Activated T-helper 17 cell treated with anti-CD3 and anti-CD28 coated beads, Interleukin-2, amount 50 U/mL, for 72 hours (primary cell): ENCODE results near the gene FBXL19. TPM values are rescaled to one million over a fixed set of nuclear protein-coding genes. Genes with fewer than 3 reads are reported as not detected.

Source experiments
- ATAC-seq: fragments of 150-1000 bp; cut with Tn5 transposase; replicated peaks from 2 replicates; pipeline ENCODE4 v1.10.0; 2021; ENCODE audit warnings: mild to moderate bottlenecking, moderate library complexity
- H3K27ac Mint-ChIP-seq: one replicate; pipeline ENCODE4 v1.8.0; 2022; ENCODE audit warnings: mixed read lengths
- H3K27me3 Mint-ChIP-seq: one replicate; pipeline ENCODE4 v1.8.0; 2022; ENCODE audit warnings: mixed read lengths
- H3K36me3 Mint-ChIP-seq: one replicate; pipeline ENCODE4 v1.8.0; 2022; ENCODE audit warnings: low read depth, mild to moderate bottlenecking, mixed read lengths
- H3K4me1 Mint-ChIP-seq: one replicate; pipeline ENCODE4 v1.8.0; 2022; ENCODE audit warnings: mixed read lengths
- H3K4me3 Mint-ChIP-seq: one replicate; pipeline ENCODE4 v1.8.0; 2022; ENCODE audit warnings: mild to moderate bottlenecking, mixed read lengths
- H3K9me3 Mint-ChIP-seq: one replicate; pipeline ENCODE4 v1.8.0; 2022; ENCODE audit warnings: mixed read lengths
- total RNA-seq, 2 donors: library from RNA; stranded (reverse); gene quantifications; one replicate each; pipeline ENCODE4 v1.2.3, GENCODE V29; 2022

The FBXL19 gene
- total RNA-seq, 2 donors from 2014 or later = 32.2 to 40.7 TPM

DNA sequence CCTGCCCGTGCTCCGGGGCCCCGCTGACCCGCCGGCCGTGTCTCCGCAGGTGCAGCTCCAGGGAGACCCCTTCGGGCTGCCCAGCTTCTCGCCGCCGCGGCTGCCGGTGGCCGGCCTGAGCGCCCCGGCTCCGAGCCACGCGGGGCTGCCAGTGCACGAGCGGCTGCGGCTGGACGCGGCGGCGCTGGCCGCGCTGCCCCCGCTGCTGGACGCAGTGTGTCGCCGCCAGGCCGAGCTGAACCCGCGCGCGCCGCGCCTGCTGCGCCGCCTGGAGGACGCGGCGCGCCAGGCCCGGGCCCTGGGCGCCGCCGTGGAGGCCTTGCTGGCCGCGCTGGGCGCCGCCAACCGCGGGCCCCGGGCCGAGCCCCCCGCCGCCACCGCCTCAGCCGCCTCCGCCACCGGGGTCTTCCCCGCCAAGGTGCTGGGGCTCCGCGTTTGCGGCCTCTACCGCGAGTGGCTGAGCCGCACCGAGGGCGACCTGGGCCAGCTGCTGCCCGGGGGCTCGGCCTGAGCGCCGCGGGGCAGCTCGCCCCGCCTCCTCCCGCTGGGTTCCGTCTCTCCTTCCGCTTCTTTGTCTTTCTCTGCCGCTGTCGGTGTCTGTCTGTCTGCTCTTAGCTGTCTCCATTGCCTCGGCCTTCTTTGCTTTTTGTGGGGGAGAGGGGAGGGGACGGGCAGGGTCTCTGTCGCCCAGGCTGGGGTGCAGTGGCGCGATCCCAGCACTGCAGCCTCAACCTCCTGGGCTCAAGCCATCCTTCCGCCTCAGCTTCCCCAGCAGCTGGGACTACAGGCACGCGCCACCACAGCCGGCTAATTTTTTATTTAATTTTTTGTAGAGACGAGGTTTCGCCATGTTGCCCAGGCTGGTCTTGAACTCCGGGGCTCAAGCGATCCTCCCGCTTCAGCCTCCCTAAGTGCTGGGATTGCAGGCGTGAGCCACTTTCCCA, 21.1 kb upstream of the FBXL19 start:
- H3K36me3 Mint-ChIP-seq = no peaks in the 10 kb centered on the region
- ATAC-seq = peak; percentile 95
- peaks cover 20% of the 10 kb centered on the region for H3K4me1 Mint-ChIP-seq
- peaks cover 4% of the 10 kb centered on the region for H3K9me3 Mint-ChIP-seq
- peak overlapping the region; percentile 90 for H3K27ac Mint-ChIP-seq
- H3K4me3 Mint-ChIP-seq = peak overlapping the region; percentile 84
- no peaks in the 10 kb centered on the region for H3K27me3 Mint-ChIP-seq

DNA sequence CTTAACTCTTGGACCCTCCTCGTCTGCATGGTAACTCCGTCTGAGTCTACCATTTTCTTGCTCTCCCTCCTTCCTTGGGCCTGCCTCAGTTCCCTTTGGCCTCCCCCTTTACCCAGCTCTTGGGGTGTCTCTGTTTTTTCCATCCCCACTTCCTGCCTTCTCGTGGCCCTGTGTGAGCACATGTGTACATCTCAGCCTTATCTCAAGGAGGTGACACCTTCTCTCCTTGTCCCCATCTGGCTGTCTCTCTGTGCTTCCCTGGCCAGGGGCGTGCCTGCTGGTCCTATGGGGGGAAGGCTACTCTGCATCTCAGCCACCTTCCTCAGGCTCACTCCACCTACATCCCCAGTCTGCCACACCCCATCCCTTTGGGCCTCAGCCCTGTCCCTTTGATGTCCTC, 20.4 kb upstream of the FBXL19 start:
- Mint-ChIP-seq H3K4me3 (peak overlapping the region; percentile 84), H3K36me3 (no peaks in the 10 kb centered on the region)

DNA sequence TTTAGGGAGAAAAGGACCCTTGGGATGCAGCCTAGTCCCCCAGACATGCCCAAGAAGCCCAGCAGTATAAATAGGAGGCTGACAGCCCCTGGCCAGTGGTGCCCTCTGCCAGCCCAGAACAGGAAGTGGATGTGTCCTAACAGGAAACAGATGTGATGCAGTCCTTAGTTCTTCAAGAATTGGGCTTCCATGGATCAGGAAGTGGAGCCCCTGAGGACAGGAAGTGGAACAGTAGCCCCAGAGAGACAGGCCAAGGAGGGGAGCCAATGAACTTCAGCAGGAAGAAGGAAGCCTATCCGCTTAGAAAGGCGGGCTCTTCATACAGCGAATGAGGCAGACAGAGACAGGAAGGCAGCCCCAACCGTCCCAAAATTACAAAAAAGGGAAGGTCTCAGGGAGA, 19.8 kb upstream of the FBXL19 start:
- Mint-ChIP-seq H3K9me3 (peaks cover 4% of the 10 kb centered on the region), H3K27ac (peak overlapping the region; percentile 90), H3K27me3 (no peaks in the 10 kb centered on the region), H3K4me1 (peaks cover 18% of the 10 kb centered on the region), H3K4me3 (peak overlapping the region; percentile 84), H3K36me3 (no peaks in the 10 kb centered on the region)
- no peak for ATAC-seq

More for the DNA sequence above, 20.4 kb upstream of the FBXL19 start:
- no peaks in the 10 kb centered on the region for H3K27me3 Mint-ChIP-seq
- ATAC-seq = no peak
- peak overlapping the region; percentile 90 for H3K27ac Mint-ChIP-seq
- H3K9me3 Mint-ChIP-seq = peaks cover 4% of the 10 kb centered on the region
- H3K4me1 Mint-ChIP-seq = peaks cover 18% of the 10 kb centered on the region

DNA sequence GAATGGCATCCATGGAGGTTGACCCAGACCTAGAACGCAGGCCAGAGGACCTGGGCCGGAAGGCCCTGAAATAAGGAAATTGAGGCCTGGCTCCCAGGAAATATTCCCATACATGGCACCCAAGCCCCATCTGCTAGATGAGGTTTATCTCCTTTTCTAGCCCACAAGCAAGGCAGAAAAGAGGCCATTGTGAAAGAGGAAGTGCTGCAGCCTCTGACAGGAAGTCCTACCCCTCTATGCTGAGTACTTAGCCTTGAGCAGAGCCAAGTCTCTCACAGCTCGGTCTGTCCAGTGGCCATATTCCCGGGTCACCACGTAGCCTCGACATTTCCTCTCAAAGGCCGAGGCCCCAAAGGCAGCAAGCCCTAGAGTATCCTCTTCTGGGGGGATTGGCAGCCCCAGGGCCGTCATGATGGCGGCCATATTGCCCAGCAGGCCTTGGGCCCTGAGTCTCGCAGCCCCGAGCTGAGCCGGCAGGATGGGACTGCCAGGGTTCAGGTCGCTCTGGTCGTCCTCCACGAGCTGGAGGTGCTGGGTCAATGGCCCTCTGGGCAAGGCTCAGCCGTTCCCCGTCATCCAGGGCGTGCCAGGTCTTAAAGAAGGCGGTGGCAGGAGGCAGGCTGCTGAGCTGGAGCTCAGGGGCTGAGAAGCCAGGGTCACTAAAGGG, 19.1 kb upstream of the FBXL19 start:
- Mint-ChIP-seq H3K9me3 (peaks cover 4% of the 10 kb centered on the region), H3K4me1 (peaks cover 18% of the 10 kb centered on the region)

DNA sequence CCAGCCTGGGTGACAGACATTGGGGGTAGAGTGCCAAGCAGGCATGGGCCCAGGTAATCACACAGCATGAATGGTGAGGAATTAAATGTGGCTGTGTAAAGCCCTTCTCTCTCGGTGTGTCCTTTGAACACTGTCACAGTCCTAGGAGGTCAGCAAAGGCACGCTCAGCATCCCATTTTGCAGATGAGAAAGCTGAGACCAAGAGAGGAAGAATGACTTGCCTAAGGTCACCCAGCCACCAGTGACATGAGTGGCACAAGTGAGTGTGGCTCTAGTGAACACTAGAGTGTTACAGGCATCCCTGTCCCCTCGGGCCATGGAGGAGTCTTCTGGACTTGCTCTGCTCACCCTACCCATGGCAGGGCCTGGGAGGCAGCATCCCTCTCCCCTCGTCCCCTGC, 16.3 kb upstream of the FBXL19 start:
- no peaks in the 10 kb centered on the region for H3K27me3 Mint-ChIP-seq
- H3K9me3 Mint-ChIP-seq = peaks cover 4% of the 10 kb centered on the region

More for the DNA sequence above, 19.1 kb upstream of the FBXL19 start:
- Mint-ChIP-seq H3K4me3 (peak overlapping the region; percentile 84), H3K36me3 (no peaks in the 10 kb centered on the region), H3K27me3 (no peaks in the 10 kb centered on the region), H3K27ac (peak overlapping the region; percentile 90)
- no peak for ATAC-seq

DNA sequence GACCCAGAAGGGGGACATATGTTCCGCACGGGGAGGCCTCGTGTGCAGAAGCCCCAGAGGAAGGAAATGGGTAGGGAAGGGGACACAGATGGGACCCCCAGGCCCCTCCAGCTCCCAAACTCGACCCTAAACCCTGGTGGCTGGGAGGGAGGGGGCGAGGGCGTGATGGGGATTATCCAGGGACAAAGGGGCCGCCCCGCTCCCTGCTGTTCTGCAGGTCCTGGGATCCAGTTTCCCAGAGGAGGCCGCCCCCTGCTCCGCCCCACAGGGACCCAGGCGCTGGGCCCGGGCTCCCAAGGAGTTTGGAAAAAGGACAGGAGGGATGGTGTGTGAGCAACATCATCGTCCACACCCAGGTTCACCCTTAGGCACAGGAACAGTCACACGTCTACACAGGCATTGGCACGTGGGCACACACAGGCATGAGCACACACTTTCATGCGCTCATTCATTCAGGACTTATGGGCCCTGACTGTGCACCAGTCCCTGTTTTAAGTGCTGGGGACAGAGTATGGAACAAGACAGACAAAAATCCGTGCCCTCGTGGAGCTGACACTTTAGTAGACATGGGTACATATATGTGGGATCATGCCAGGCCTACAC, 12.8 kb upstream of the FBXL19 start:
- Mint-ChIP-seq H3K27ac (no peak overlapping the region), H3K4me1 (no peaks in the 10 kb centered on the region), H3K36me3 (no peaks in the 10 kb centered on the region), H3K4me3 (no peak overlapping the region), H3K9me3 (no peaks in the 10 kb centered on the region), H3K27me3 (no peaks in the 10 kb centered on the region)
- no peak for ATAC-seq

More for the DNA sequence above, 16.3 kb upstream of the FBXL19 start:
- Mint-ChIP-seq H3K4me3 (no peak overlapping the region), H3K27ac (no peak overlapping the region), H3K36me3 (no peaks in the 10 kb centered on the region), H3K4me1 (peaks cover 13% of the 10 kb centered on the region)
- no peak for ATAC-seq

DNA sequence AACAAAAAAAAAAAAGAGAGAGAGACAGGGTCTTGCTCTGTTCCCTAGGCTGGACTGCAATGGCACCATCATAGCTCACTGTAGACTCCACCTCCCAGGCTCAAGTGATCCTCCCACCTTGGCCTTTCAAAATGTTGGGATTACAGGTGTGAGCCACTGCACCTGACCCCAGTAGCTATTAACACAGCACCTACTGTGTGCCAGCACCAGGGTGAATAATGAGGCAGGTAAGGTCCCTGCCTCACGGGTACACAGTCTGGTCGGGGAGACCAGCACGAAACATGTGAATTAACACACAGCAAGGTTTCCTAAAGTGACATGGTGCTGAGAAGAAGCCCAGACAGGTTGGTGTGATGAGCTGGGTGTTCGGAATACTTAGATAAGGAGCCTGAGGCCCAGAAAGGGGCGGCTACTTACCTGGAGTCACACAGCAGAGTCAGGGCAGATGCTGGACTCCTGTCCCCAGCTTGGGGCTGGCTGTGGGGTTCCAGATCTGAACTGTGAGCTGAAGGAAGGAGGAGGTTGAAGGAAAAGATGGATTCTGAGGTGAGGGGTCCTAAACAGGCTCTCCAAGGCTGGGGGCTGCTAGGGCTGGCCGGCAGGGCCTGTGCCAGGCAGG, 10.5 kb upstream of the FBXL19 start:
- no peaks in the 10 kb centered on the region for H3K27me3 Mint-ChIP-seq
- no peak overlapping the region for H3K4me3 Mint-ChIP-seq
- H3K9me3 Mint-ChIP-seq = no peaks in the 10 kb centered on the region
- ATAC-seq = no peak
- no peaks in the 10 kb centered on the region for H3K4me1 Mint-ChIP-seq
- H3K27ac Mint-ChIP-seq = peak overlapping the region; percentile 63
- H3K36me3 Mint-ChIP-seq = no peaks in the 10 kb centered on the region

DNA sequence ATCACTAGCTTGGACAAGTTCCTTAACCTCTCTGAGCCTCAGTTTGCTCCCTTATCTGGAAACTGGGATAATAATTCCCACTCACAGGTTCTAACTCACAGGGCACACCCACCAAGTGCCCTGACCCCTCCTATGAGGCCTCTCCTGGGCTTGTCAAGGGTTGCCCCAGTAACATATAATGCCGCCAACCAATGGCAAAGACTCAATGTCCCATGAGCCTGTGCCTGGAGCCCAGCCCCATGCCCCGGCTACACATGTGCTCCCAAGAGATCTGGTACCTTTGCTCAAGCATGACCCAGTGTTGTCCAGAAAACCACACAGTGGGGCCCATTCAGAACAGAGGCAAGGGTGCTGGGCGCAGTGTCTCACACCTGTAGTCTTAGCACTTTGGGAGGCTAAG, 8.5 kb upstream of the FBXL19 start:
- Mint-ChIP-seq H3K9me3 (no peaks in the 10 kb centered on the region), H3K4me1 (no peaks in the 10 kb centered on the region), H3K27ac (no peak overlapping the region), H3K4me3 (no peak overlapping the region), H3K27me3 (no peaks in the 10 kb centered on the region), H3K36me3 (no peaks in the 10 kb centered on the region)
- no peak for ATAC-seq

DNA sequence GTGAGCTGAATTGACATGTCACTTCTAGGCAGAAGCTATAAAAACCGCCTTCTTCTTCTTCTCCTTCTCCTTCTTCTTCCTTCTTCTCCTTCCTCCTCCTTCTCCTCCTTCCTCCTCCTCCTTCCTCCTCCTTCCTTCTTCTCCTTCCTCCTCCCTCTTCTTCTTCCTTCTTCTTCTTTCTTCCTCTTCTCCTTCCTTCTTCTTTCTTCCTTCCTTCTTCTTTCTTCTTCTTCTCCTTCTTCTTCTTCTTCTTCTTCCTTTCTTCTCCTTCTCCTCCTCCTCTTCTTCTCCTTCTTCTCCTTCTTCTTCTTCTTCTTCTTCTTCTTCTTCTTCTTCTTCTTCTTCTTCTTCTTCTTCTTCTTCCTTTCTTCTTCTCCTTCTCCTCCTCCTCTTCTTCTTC, 4.8 kb upstream of the FBXL19 start:
- no peak overlapping the region for H3K27ac Mint-ChIP-seq
- H3K9me3 Mint-ChIP-seq = no peaks in the 10 kb centered on the region
- H3K27me3 Mint-ChIP-seq = no peaks in the 10 kb centered on the region
- no peaks in the 10 kb centered on the region for H3K4me1 Mint-ChIP-seq
- no peak for ATAC-seq
- H3K36me3 Mint-ChIP-seq = peaks cover 4% of the 10 kb centered on the region
- no peak overlapping the region for H3K4me3 Mint-ChIP-seq

DNA sequence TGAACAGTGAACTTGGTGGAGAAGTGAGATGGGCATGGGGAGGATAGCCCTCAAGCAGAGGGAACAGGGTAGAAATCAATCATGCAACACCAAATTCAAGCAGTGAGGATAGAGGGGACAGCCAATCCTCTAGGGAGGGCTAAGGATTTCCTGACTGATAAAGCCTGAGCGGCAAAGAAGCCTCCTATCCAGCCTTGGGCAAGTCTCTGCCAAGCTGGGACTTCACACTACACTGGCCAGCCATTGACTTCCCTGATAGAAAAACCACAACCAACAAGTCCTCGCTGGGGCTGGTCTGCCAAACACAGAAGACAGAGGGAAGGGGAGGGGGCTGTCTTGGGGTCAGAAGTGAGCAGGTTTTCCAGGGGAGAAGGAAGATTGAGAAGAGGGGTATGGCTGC, 2.5 kb upstream of the FBXL19 start:
- Mint-ChIP-seq H3K4me1 (peaks cover 4% of the 10 kb centered on the region), H3K36me3 (peaks cover 11% of the 10 kb centered on the region), H3K27me3 (no peaks in the 10 kb centered on the region), H3K9me3 (no peaks in the 10 kb centered on the region), H3K27ac (no peak overlapping the region), H3K4me3 (peak overlapping the region; percentile 97)
- no peak for ATAC-seq

DNA sequence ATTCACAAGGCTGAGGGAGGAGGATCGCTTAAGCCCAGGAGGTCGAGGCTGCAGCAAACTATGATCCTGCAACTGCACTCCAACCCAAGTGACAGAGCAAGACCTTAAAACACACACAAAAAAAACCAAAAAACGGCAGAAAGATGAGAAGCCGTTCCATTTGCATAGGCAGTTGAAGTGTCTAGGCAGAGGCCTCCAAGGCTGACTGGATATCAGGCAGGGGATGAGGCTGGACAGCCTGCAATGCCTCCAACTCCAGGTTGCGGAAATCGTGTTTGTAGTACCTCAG, 2.0 kb upstream of the FBXL19 start:
- ATAC-seq = no peak
- H3K4me3 Mint-ChIP-seq = peak overlapping the region; percentile 97

DNA sequence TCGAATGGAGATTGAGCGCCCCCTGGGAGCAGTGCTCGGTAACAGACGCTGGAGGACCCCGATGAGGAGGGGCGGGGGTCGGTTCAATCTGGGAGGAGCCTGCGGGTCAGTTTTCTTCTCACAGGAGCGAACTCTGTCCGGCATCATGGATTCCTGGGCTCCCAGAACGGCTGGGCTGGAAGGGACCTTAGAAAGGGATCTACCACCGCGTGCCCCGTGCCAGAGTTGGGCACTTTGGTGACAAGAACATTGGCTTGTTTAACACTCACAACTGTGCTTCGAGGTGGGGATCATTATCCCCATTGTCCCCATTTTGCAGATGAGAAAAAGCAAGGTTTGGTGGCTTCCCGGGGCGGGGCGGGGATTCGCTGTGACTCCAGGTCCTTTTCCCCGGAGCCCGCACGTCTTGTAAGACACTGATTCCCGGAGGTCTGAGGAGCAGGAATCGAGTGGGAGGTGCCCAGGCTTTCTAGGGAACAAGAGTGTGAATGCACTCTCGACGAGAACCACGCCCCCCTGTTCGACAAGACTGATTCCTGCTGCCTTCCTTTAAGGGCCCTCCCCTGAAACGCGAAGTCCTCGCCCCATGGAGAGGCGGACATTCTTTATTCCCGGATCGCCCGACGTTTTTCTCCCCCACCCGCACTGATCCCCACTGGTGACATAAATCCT, 1.5 kb upstream of the FBXL19 start:
- Mint-ChIP-seq H3K9me3 (no peaks in the 10 kb centered on the region), H3K4me1 (peaks cover 11% of the 10 kb centered on the region), H3K4me3 (peak overlapping the region; percentile 97), H3K27me3 (no peaks in the 10 kb centered on the region), H3K27ac (peak overlapping the region; percentile 99), H3K36me3 (peaks cover 16% of the 10 kb centered on the region)
- no peak for ATAC-seq

More for the DNA sequence above, 2.0 kb upstream of the FBXL19 start:
- H3K36me3 Mint-ChIP-seq = peaks cover 16% of the 10 kb centered on the region
- H3K27me3 Mint-ChIP-seq = no peaks in the 10 kb centered on the region
- H3K27ac Mint-ChIP-seq = peak overlapping the region; percentile 99
- peaks cover 8% of the 10 kb centered on the region for H3K4me1 Mint-ChIP-seq
- H3K9me3 Mint-ChIP-seq = no peaks in the 10 kb centered on the region

DNA sequence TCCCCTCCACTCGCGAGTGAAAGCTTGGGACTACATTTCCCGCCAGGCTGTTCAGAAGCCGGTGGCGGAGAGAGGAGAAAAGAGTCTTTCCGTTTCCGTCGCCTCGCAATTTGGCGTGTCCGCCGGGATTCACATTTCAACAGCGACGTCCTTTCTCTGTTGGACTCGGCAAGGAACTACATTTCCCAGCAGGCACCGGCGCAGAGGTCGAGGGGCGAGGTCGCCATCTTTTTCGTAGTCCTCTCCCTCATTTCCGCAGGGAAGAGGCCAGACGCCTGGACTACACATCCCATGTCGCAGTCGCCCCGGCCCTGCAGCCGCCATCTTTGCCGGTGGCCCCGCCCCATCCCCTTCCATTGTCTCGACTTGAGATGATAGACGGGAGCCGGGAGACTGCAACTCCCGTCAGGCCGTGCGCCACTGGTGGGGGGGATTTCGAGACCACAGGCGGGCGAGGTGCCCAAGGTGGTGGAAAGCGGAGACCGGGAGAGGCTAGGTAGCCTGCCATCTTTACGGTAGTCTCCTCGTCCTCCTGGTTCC, 882 bp upstream of the FBXL19 start:
- Mint-ChIP-seq H3K27ac (peak overlapping the region; percentile 99), H3K9me3 (no peaks in the 10 kb centered on the region), H3K27me3 (no peaks in the 10 kb centered on the region), H3K4me1 (peaks cover 11% of the 10 kb centered on the region), H3K36me3 (peaks cover 16% of the 10 kb centered on the region), H3K4me3 (peak overlapping the region; percentile 97)
- peak; percentile 87 for ATAC-seq
